GM12872 (cell line): Measurements from ENCODE around the gene AVEN.

ENCODE experiments used
- CTCF ChIP-seq: IDR thresholded peaks from 3 replicates; pipeline ENCODE4 v1.5.1; 2011; ENCODE audit warnings: low read depth, mild to moderate bottlenecking, low read length, moderate library complexity; ENCODE audit not compliant: insufficient read depth

AVEN gene

GRCh38 chr15:33960549-33960935 lies 78.5 kb downstream of the AVEN start:
- TF ChIP-seq CTCF = no peak

DNA sequence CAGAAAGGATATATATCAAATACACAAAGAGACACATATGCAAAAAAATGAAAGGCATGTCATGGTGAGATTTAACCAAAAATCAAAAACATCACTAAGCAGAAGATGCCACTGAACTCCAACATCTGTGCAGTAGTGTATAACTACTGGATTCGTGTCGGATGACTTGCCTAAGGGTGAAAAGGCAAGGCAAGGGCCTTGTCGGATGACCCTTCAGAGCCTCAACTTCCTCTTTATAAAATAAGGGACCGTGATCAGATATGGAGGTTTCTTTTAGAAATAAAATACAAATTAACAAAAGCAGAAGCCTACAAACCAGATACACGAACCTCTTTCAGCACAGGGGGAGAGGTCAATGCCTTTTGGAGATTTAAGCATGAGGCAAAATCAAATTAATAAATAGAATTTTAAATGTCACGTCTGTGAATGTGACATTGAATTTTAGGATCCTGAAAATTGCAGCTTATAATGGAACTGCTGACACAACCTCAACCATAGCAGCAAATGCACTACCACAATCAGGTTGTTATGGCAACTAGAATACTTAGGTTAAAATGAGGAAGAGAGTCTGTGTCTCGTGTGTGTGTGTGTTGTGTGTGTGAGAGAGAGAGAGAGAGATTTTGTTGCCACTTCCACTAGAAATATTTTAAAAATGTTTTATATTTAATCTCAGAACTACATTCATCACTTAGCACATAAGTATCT lies 79.0 kb downstream of the AVEN start:
- TF ChIP-seq CTCF = no peak

DNA sequence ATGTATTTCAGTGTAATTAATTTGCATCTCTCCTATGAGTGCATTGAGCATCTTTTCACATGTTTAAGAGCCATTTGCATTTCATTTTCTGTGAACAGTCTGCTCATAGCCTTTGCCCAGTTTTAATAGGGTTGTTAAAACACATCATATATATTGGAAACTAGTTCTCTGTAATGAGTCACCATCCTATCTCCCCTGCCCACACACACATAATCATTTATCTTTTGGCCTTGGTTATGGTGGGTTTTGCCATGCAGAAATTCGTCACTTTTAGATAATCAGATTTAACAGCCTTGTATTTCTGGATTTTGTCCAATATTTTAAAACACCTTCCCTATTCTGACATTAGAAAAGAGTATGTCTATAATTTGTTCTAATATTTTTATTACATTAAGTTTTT lies 82.6 kb downstream of the AVEN start:
- no peak for TF ChIP-seq CTCF

DNA sequence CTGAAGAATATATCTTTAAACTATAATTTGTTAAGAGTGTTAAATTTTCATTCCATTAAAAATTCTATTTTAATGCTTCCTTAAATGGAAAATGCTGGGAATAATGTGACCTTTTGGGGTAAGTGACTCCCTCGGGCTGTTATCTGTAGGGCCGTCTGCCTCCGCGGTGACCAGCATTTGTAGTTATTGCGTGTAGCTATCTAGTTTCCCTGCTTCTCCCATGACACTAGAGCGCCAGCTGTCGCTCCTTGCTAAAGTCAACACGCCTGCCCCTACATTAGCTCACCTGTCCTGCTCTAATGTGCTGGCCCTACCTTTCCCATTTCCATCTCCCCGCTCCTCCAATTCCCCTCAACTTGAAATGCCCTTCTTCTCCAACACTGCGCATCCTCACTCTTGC lies 83.1 kb downstream of the AVEN start:
- TF ChIP-seq CTCF = no peak

GRCh38 chr15:33946152-33946551 lies 92.9 kb downstream of the AVEN start:
- TF ChIP-seq CTCF = no peak

DNA sequence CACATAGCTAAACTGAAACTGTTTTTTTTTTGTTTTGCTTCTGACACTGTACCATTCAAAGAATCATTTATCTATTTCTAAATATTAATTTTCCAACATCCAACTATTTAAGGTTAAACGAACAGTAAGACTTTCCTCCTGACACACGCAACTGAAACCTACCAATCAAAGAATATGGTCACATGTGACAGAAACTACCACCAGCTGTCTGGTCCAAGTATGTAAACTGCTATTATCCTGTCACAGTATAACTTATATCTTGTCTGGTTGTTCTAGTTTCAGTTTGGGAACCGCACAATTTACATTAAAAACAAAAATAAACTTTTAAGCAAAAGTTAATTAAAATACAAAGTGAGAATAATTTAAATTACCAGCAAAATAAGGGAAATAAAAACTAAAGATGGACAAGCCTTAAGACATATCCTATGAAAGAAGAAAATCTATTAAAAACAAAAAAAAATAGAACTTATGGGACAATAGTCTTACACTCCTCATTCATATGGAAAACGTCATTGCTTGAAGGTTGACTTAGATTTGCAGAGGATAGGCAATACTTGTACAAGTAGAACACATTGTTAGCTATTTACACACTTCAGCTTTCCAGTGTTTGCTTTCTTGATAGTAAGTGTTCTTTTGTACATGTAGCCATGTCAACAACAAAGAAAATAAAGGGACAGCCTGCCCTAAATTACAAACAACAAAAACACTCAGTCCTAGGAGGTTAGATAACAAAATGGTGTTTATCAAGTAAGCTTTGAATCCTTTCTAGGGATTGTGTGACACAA lies 97.5 kb downstream of the AVEN start:
- no peak for TF ChIP-seq CTCF

DNA sequence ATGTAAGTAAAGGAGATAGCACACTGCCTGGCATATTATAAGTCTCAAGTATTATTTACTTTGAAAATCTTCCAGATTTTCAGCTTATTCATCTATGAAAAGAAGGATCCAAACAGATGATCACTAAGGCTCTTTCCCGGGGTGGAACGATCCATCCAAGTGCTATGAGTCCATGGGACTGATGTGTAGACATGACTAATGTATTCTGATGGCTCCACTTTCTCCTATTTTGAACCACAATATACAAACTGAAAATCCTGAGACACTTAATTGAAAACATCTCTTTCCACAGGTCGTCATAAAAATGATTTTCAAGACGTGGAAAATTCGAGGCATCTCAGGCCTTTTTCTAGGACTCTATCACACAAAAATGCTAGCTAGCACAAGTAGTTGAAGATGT lies 104.1 kb downstream of the AVEN start:
- no peak for TF ChIP-seq CTCF
